ENCODE results near the gene SNAP47.
A peak's percentile ranks its signal among the peaks of the same experiment; 100 is the strongest.

The SNAP47 gene

DNA sequence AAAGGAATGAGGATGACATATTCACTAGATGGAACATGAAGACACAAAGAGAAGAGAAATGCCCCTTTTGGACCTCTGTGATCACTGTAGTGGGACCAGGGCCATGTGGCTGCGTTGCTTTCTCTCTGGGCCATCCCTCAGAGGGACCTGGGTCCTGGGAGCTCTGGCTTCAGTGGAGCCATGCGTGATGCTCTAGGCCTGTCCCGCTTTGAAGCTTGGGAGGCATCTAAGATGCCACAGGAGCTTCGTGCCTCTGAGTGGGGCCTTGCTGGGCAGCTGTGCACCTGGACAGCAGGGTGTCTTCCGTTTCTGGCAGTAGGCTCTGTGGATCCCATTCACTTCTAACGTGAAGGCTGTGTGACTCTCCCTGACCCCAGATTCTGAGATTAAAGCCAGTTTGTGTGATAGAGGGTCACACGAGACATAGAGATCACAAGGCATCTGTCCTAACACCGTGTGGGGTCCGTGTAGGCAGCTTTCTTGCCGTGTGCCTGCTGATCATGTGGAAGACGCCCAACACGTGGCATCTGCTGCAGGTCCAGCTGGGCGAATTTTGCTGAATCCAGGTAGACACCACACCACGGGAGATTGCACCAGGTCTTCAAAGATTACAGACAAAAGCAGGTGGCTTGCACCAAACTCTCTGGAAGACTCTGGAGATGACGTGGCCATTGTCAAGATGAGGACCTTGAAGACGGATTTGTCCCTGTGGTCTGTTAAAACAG, 63.0 kb downstream of the SNAP47 start:
- DNase-seq = no peak

DNA sequence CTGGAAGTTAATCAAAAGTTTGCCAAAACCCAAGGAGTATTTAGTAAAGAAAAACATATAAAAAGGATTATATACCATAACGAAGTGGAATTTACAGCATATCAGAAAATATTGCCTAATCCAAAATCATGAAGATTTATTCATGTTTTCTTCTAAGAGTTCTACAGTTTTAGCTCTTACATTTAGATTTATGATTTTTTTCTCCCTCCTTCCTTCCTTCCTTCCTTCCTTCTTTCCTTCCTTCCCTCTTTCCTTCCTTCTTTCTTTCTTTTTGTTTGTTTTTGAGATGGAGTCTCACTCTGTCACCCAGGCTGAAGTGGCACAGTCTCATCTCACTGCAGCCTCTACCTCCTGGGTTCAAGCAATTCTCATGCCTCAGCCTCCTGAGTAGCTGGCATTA, 64.5 kb downstream of the SNAP47 start:
- DNase-seq = no peak

DNA sequence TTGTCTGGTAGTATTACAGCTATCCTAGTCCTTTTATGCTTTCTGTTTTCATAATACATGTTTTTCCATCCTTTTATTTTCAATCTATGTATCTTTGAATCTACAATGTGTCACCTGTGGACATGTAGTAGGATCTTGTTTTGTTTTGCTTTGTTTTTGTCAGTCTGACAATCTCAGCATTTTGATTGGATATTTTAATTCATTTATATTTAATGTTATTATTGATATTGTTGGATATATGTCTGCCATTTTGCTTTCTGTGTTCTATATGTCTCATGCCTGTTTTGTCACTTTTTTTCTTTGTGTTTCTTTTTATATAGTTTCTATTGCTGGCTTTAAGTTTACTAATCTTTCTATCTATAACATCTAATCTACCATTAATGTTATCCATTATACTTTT, 68.7 kb downstream of the SNAP47 start:
- DNase-seq = no peak

DNA sequence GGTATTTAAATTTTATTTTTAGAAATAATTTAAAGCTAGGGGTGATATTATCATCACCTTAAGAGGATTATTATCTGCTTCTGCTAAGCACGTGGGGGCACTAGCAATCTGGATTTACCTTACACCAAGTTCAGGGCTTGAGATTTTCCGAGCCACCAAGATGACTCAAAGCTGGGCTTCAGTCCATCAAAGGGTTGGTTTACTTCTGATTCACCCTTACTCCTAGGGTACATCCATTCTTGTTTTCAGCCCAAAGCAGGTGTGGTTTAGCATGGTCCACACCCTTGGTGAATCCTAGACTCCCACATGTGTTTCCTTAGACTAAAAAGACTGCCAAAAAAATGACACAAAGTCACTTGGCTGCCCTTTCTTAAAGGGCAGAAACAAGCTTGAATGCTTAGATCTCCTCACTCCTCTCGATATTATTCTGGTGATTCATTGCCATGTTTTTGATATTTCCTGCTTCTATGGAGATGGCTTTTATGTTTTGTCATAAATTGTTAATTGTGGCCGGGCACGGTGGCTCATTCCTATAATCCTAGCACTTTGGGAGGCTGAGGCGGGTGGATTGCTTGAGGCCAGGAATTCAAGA, 70.5 kb downstream of the SNAP47 start:
- DNase-seq = no peak

DNA sequence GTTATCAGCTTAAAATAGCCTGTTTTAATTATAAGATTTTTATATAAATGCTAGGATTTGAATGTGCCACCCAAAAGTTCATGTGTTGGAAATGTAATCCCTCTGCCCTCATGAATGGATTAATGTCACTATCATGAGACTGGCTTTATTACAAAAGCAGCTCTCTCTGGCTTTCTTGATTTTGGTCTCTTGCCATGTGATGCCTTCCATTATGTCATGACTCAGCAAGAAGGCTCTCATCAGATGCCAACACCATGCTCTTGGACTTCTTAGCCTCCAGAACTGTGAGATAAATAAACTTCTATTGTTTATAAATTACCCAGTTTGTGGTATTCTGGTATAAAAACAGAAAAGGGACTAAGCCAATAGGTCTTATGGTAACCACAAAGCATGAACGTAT, 73.3 kb downstream of the SNAP47 start:
- no peak for DNase-seq

DNA sequence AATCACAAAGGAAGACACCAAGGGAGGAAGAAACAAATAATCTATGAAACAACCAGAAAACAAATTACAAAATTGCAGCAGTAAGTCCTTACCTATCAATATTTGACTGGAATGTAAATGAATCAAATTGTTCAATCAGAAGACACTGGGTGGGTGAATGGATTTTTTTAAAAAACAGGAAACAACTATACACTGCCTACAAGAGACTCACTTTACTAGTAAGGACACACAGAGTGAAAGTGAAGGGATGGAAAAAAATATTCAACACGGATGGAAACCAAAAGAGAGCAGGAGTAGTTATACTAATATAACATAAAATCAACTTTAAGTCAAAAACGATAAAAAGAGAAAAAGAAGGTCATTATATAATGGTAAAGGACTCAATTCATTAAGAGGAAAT, 73.8 kb downstream of the SNAP47 start:
- DNase-seq = no peak

DNA sequence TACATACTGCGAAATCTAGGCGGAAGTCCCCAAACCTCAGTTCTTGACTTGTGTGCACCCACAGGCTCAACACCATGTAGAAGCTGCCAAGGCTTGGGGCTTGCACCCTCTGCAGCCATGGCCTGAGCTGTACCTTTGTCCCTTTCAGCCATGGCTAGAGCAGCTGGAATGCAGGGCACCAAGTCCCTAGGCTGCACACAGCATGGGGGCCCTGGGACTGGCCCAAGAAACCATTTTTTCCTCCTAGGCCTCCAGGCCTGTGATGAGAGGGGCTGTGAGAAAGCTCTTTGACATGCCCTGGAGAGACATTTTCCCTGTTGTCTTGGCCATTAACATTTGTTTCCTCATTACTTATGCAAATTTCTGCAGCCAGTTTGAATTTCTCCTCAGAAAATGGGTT, 78.7 kb downstream of the SNAP47 start:
- no peak for DNase-seq

DNA sequence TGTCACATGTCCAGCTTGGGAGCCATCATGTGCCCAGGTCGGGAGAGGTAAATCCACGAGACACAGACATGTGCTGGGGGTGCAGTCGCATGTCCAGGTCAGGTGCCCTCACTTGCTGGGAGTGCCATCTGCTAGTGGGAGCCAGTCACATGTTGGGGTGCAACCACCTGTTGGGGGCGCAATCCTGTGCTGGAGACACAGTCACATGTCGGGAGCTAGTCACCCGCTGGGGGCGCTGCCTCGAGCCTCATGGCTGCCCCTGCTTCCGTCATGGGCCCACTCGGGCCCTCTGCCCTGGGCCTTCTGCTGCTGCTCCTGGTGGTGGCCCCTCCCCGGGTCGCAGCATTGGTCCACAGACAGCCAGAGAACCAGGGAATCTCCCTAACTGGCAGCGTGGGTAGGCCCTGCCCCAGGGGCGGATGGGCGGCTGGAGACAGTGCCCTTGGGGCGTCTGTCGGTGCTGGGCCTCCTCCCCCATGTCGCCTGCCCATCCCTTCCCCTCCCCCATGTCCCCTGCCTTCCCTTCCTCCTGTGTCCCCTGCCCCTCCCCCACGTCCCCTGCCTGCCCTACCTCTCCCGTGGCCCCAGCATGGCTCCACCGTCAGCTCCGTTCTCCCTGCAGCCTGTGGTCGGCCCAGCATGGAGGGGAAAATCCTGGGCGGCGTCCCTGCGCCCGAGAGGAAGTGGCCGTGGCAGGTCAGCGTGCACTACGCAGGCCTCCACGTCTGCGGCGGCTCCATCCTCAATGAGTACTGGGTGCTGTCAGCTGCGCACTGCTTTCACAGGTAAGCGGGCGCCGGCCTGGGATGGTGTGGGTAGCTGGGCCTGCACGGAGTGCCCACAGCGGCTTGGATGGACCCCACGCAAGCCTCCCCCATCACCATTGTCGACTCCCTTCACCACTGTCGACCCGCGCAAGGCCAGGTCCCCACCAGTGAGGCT, 80.5 kb downstream of the SNAP47 start, which contains the start of gene PRSS38:
TSS of gene PRSS38 (plus strand) at position 208 of the 942 bp plus-strand sequence. CDS start at position 250, 42 bp downstream.
- no peak for DNase-seq

DNA sequence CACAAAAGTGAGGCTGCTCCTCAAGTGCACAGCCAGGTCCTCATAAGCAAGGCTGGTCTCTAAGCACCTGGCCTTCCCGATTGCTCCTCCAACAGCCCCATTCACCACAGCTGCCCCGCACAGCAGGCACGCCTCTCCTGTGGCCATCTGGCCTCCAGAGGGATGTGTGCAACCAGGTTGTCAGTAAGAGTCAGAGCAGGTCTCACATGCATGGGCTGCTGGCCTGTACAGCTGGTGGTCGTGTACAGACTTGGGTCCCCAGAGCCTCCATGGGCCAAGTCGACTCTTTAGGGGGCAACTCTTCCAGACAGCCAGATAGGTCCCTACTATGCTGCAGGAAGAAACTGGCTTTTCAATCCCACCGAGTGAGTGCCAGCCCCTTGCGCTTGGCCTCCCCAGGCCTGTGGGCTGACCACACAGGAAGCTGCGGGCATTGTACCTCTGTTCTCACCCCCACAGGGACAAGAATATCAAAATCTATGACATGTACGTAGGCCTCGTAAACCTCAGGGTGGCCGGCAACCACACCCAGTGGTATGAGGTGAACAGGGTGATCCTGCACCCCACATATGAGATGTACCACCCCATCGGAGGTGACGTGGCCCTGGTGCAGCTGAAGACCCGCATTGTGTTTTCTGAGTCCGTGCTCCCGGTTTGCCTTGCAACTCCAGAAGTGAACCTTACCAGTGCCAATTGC, 81.7 kb downstream of the SNAP47 start:
- DNase-seq = peak in 1 of 5 experiments; percentile 38

DNA sequence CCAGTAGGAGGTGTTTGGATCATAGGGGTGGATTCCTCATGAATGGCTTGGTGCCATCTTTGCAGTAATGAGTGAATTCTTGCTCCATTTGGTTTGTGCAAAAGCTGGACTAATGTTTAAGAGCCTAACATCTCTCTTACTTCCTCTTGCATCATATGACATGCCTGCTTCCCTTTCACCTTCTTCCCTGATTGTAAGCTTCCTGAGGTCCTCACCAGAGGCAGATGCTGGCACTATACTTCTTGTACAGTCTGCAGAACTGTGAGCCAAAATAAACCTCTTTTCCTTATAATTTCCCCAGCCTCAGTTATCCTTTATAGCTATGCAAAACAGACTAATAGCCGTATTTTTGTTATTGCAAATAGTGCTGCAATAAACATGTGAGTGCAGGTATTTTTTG, 88.3 kb downstream of the SNAP47 start:
- no peak for DNase-seq

DNA sequence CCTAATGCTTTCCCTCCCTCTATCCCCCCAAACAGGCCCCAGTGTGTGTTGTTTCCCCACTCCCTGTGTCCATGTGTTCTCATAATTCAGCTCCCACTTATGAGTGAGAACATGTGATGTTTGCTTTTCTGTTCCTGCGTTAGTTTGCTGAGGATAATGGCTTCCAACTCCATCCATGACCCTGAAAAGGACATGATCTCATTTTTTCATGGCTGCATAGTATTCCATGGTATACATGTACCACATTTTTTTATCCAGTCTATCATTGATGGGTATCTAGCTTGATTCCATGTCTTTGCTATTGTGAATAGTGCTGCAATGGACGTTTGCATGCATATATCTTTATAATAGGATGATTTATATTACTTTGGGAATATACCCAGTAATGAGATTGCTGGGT, 89.0 kb downstream of the SNAP47 start:
- no peak for DNase-seq

DNA sequence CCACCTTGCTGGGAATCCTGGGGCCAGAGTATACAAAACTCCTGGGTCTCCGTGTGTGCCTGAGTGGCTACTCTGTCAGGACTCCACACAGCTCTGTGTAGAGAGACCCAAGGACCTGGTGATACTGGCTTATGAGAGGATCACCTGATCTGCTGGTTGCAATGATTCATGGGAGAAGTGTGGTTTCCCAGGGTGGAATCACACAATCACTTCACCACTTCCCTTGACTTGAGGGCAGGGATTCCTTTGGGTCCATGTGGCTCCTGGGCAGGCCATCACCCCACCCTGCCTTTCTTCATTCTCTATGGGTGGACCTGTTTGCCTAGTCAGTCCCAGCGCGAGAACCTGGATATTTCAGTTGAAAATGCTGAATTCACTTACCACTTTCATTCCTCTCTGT, 93.6 kb downstream of the SNAP47 start:
- peak in 1 of 5 experiments; percentile 12 for DNase-seq
